Esophagus squamous epithelium (tissue), 5 donors: Measurements from ENCODE around the gene PTPN20. TPM values are rescaled to one million over a fixed set of nuclear protein-coding genes. Genes with fewer than 3 reads are reported as not detected.

Source experiments
- DNase-seq: peaks from one replicate; lab custom pipeline; 2025; lab: John Stamatoyannopoulos, UW
- H3K27ac ChIP-seq, 4 donors: fragments of 200-600 bp; sonication (generic); one replicate each; pipeline ENCODE4 v1.5.1; 2016 to 2019; ENCODE audit warnings: mild to moderate bottlenecking in 1 of 4
- H3K27me3 ChIP-seq, 4 donors: fragments of 200-600 bp; sonication (generic); 1 replicate in 3 of 4; 2 replicates in 1 of 4; pipeline versions ENCODE4 v1.5.1 to v1.6.0; 2017 to 2021; ENCODE audit warnings: antibody characterized with exemption in 1 of 4
- H3K36me3 ChIP-seq, 3 donors: fragments of 200-600 bp; sonication (generic); one replicate each; pipeline ENCODE4 v1.5.1; 2016 to 2019
- H3K4me1 ChIP-seq, 3 donors: fragments of 200-600 bp; sonication (generic); one replicate each; pipeline ENCODE4 v1.5.1; 2017 to 2019
- H3K4me3 ChIP-seq, 4 donors: fragments of 200-600 bp; sonication (generic); 1 replicate in 3 of 4; 2 replicates in 1 of 4; pipeline ENCODE4 v1.5.1; 2016 to 2019; ENCODE audit warnings: mild to moderate bottlenecking in 2 of 4, moderate library complexity in 1 of 4
- H3K9me3 ChIP-seq, 3 donors: fragments of 200-600 bp; sonication (generic); one replicate each; pipeline ENCODE4 v1.5.1; 2016 to 2019
- POLR2A ChIP-seq, 4 donors: fragments of 450-650 bp; IDR thresholded peaks; one replicate each; pipeline ENCODE4 v1.6.1; 2017; ENCODE audit warnings: antibody characterized with exemption in 4 of 4, mild to moderate bottlenecking in 4 of 4, moderate library complexity in 3 of 4
- WGBS, 2 donors: methylation state at CpG; one replicate each; pipeline ENCODE4 v1.1.5; 2018; 5-methylcytosine and 5-hydroxymethylcytosine counted together
- intact Hi-C: fragments of 100-400 bp; cut with DNase I; formaldehyde crosslinking; loops from one replicate; pipeline ENCODE4 v1.15.0; 2022
- total RNA-seq, 4 donors: library from RNA; depleted of rRNA; stranded (reverse); fragments of >200 nt; gene quantifications; one replicate each; pipeline ENCODE4 v1.1.0, GENCODE V29; 2016
- TF ChIP-seq, protein P1 (sequence below), 6 experiments: fragments of 450-650 bp in 4 of 6; fragments of 200-600 bp in 2 of 6; sonication (generic) in 2 of 6; IDR thresholded peaks; one replicate each; pipeline ENCODE4 v1.5.1; 2016 to 2019; ENCODE audit warnings: antibody characterized with exemption in 6 of 6, mild to moderate bottlenecking in 4 of 6, moderate library complexity in 4 of 6
- donor health status: DM: yes; HTN: yes; CAD: no.

Gene PTPN20
- total RNA-seq, 4 donors from 2014 or later, result 1.8 to 7.5 (median 5.0) TPM

DNA sequence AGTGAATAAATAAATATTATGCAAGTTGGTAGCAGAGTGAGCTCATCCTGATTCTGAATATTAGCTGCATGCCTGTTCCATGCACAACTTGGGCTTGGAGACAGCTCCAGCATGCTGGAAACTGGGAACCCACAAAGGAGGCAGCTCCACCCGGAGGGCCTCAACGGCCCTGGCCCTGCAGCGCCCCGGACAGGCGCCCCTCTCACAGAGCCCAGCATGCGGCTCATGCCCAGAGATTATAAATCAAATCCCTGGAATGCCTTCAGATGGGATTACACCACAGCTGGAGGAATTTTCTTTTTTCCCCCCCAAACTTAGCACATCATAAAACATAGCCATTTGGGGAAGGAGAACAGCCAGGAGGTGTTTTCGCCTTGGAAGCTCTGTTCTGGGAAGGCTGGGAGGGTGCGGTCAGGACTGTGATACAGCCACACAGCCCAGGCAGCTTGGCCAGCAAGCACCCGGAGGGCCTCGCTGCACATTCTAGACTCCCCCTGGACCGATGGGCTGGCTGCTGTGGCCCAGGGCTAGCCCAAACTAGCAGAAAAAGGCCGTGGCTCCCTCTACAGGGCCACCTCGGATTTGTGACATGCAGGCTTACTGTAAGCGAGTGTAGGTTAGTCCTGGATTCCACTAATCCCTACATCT, 102.4 kb downstream of the PTPN20 start:
- Histone ChIP-seq H3K27ac (peak overlapping the region in 2 of 4 donors; percentile 9 to 60), H3K4me3 (no peak overlapping the region), H3K9me3 (no peaks in the 10 kb centered on the region), H3K4me1 (no peaks in the 10 kb centered on the region), H3K36me3 (no peaks in the 10 kb centered on the region), H3K27me3 (peaks cover 0 to 14% (median 0%) of the 10 kb centered on the region in 4 donors)
- no peak for DNase-seq
- 55 to 65% methylated on average over 5 to 12 of the region's 14 CpGs for WGBS, 2 donors
- intact Hi-C loops, result no loop called here
- TF ChIP-seq, protein P1, sequence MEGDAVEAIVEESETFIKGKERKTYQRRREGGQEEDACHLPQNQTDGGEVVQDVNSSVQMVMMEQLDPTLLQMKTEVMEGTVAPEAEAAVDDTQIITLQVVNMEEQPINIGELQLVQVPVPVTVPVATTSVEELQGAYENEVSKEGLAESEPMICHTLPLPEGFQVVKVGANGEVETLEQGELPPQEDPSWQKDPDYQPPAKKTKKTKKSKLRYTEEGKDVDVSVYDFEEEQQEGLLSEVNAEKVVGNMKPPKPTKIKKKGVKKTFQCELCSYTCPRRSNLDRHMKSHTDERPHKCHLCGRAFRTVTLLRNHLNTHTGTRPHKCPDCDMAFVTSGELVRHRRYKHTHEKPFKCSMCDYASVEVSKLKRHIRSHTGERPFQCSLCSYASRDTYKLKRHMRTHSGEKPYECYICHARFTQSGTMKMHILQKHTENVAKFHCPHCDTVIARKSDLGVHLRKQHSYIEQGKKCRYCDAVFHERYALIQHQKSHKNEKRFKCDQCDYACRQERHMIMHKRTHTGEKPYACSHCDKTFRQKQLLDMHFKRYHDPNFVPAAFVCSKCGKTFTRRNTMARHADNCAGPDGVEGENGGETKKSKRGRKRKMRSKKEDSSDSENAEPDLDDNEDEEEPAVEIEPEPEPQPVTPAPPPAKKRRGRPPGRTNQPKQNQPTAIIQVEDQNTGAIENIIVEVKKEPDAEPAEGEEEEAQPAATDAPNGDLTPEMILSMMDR (IDR thresholded peaks at IDR 0.05), result no peak
- TF ChIP-seq POLR2A (IDR thresholded peaks at IDR 0.05), result no peak

- Histone ChIP-seq H3K9me3 (no peaks in the 10 kb centered on the region), H3K27ac (no peak overlapping the region), H3K27me3 (peaks cover 0 to 8% (median 0%) of the 10 kb centered on the region in 4 donors), H3K4me3 (no peak overlapping the region), H3K4me1 (no peaks in the 10 kb centered on the region), H3K36me3 (no peaks in the 10 kb centered on the region)
- DNase-seq, result no peak
- TF ChIP-seq, protein P1 (IDR thresholded peaks at IDR 0.05), result no peak
- no peak for TF ChIP-seq POLR2A (IDR thresholded peaks at IDR 0.05)
- intact Hi-C loops, result no loop called here
These were observed 104.2 kb downstream of the PTPN20 start for GRCh38 chr10:47015404-47015803.

DNA sequence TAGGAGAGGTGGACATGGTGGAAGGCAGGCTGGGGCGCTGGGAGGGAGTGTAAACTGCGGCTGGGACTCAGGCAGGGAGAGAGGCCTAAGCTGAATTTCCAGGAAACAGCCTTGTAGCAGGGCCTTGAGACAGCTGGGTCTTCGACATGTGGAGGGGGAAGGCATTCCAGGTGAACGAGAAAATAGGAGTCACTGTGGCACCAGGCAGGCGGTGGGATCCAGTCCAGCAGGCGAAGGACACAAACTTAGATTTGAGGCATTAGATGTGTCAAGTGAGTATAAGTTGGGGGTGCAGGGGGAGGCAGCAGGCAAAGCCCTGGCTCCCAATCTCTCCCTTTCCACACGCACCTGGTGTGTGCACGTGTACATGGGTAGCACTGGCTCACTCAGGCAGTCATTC, 105.3 kb downstream of the PTPN20 start:
- DNase-seq, result no peak
- H3K9me3 ChIP-seq, result no peaks in the 10 kb centered on the region
- H3K27me3 ChIP-seq, result peaks cover 0 to 8% (median 0%) of the 10 kb centered on the region in 4 donors
- intact Hi-C loops, result no loop called here
- H3K4me3 ChIP-seq, result no peak overlapping the region
- TF ChIP-seq, protein P1 (IDR thresholded peaks at IDR 0.05), result no peak
- TF ChIP-seq POLR2A (IDR thresholded peaks at IDR 0.05), result no peak
- no peak overlapping the region for H3K27ac ChIP-seq
- no peaks in the 10 kb centered on the region for H3K36me3 ChIP-seq
- WGBS, 2 donors, result 76 to 83% methylated on average over 6 of the region's 8 CpGs
- no peaks in the 10 kb centered on the region for H3K4me1 ChIP-seq

DNA sequence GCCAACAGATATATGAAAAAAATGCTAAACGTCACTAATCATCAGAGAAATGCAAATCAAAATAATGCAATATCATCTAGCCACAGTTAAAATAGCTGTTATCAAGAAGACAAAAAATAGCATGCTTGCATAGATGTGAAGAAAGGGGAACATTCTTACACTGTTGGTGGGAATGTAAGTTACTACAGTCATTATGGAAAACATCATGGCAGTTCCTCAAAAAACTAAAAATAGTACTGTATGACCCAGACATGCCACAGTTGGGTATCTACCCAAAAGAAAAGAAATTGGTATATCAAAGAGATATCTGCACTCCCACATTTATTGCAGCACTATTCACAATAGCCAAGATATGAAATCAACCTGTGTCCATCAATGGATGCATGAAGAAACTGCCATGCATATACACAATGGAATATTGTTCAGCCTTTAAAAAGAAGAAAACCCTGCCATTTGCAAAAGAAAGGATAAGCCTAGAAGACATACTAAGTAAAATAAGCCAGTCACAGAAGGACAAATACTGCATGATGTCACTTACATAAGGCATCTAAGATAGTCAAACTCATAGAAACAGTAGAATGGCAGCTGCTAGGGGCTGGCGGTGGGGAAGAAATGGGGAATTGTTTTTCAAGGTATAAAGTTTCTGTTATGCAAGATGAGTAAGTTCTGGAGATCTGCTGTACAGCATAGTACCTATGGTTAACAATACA, 107.0 kb downstream of the PTPN20 start:
- TF ChIP-seq, protein P1 (IDR thresholded peaks at IDR 0.05), result no peak
- no peak for TF ChIP-seq POLR2A (IDR thresholded peaks at IDR 0.05)
- H3K4me1 ChIP-seq, result no peaks in the 10 kb centered on the region
- peaks cover 0 to 8% (median 0%) of the 10 kb centered on the region in 4 donors for H3K27me3 ChIP-seq
- intact Hi-C loops, result no loop called here
- 78 to 86% methylated on average over 2 of the region's 2 CpGs for WGBS, 2 donors
- no peak overlapping the region for H3K4me3 ChIP-seq
- H3K36me3 ChIP-seq, result no peaks in the 10 kb centered on the region
- no peaks in the 10 kb centered on the region for H3K9me3 ChIP-seq
- no peak for DNase-seq
- H3K27ac ChIP-seq, result no peak overlapping the region
